Astrocyte of the spinal cord (primary cell): Measurements from ENCODE around the gene NAT8L.

Experiments
- DNase-seq: peaks from one replicate; pipeline ENCODE4 v3.0.0; 2011; ENCODE audit warnings: low read depth, low spot score
- H3K4me3 ChIP-seq: 2 replicates; pipeline ENCODE4 v1.5.1; 2011; ENCODE audit warnings: low read depth, mild to moderate bottlenecking, low read length, moderate library complexity
- CTCF ChIP-seq: IDR thresholded peaks from 2 replicates; pipeline ENCODE4 v1.5.1; 2012; ENCODE audit warnings: low read depth, mild to moderate bottlenecking, low read length, inconsistent platforms
- in situ Hi-C: cut with HindIII; loops from 2 replicates; pipeline ENCODE4 v1.10.0; 2017; ENCODE audit warnings: low sequenced_read_pairs

Gene NAT8L

GRCh38 chr4:2102045-2102883, 43.1 kb downstream of the NAT8L start:
- no peak for DNase-seq
- no peak for TF ChIP-seq CTCF

GRCh38 chr4:2103127-2103842, 44.2 kb downstream of the NAT8L start:
- no peak overlapping the region for H3K4me3 ChIP-seq
- TF ChIP-seq CTCF: no peak
- in situ Hi-C loops: no loop called here
- DNase-seq: no peak

More at GRCh38 chr4:2102045-2102883, 43.1 kb downstream of the NAT8L start:
- no peak overlapping the region for H3K4me3 ChIP-seq
- in situ Hi-C loops: no loop called here

GRCh38 chr4:2103843-2104547, 44.9 kb downstream of the NAT8L start:
- in situ Hi-C loops: no loop called here
- no peak for DNase-seq
- TF ChIP-seq CTCF: no peak
- H3K4me3 ChIP-seq: no peak overlapping the region

- no peak for TF ChIP-seq CTCF
- H3K4me3 ChIP-seq: no peak overlapping the region
- in situ Hi-C loops: no loop called here
- no peak for DNase-seq
Measured at GRCh38 chr4:2104556-2105345, 45.6 kb downstream of the NAT8L start.

DNA sequence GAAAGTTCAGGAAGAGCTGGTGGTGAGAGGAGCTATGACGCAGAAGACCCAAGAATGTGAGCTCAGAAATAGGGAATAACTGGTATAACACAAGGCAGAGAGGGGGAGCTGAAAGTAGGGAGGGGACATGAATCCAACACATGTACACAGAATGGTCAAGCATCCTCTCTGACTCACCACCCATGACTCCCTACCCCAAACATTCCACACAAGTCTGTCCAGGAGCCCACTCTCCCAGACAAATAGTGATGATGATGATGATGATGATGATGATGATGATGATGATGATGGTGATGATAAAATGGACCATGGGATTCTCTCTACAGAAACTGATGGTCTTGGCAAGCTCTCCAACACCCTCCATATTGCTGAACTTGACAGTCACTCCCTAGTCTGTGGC, 46.4 kb downstream of the NAT8L start:
- DNase-seq: no peak
- no peak for TF ChIP-seq CTCF
- H3K4me3 ChIP-seq: no peak overlapping the region
- in situ Hi-C loops: no loop called here

- in situ Hi-C loops: no loop called here
- DNase-seq: no peak
- no peak overlapping the region for H3K4me3 ChIP-seq
- TF ChIP-seq CTCF: no peak
Measured at GRCh38 chr4:2116687-2117400, 57.7 kb downstream of the NAT8L start.
